ENCODE data around the gene CAND1. TPM values are rescaled to one million over a fixed set of nuclear protein-coding genes. Genes with fewer than 3 reads are reported as not detected.

Gene CAND1
- total RNA-seq (2012; rRNA removed): 72.5 and 74.8 TPM in 2 replicates

GRCh38 chr12:67268896-67269632 is at the start of gene CAND1:
CAND1 (plus strand) TSS chr12:67269358; CDS start chr12:67269718, 360 bp downstream.
- H3K36me3 ChIP-seq (ENCODE audit: insufficient read depth, low read length): peaks cover 2% of the 10 kb centered on the region
- peaks cover 22% of the 10 kb centered on the region for H3K4me1 ChIP-seq (ENCODE audit: control insufficient read depth, insufficient read depth, low read length)
- H3K9ac ChIP-seq (ENCODE audit: low read depth, low read length): peak within 1 kb of the TSS; percentile 95
- H3K9me3 ChIP-seq (replicated peaks; ENCODE audit: low read length): no peaks in the 10 kb centered on the region
- H3K4me2 ChIP-seq (ENCODE audit: low read length): peak within 1 kb of the TSS; percentile 94
- H3K27me3 ChIP-seq (ENCODE audit: control insufficient read depth, insufficient read depth, low read length): no peaks in the 10 kb centered on the region
- H3K4me3 ChIP-seq (ENCODE audit: low read length): peak within 1 kb of the TSS; percentile 88

DNA sequence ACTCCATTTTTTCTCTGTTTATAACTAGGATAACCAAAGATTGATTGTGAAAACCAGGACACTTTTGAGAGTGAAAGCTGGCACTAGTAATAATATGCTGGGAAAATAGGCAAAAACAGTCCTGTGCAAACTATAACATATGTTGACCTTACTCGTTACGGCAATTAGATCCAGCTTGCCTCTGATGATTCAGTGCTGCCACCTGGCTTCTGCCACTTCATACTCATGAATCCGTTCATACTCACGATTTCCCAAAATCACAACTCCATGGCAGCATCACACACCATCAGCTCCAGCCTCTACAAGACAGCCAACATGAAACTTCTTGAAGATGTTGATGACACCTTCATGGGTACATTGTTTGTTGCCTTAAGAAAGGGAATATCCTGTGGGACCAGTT is 49.1 kb upstream of the CAND1 start:
- Histone ChIP-seq H3K36me3 (ENCODE audit: insufficient read depth, low read length) (no peaks in the 10 kb centered on the region), H3K27me3 (ENCODE audit: control insufficient read depth, insufficient read depth, low read length) (peaks cover 14% of the 10 kb centered on the region), H3K9me3 (replicated peaks; ENCODE audit: low read length) (no peaks in the 10 kb centered on the region), H3K4me3 (ENCODE audit: low read length) (no peak overlapping the region), H3K4me1 (ENCODE audit: control insufficient read depth, insufficient read depth, low read length) (no peaks in the 10 kb centered on the region), H3K9ac (ENCODE audit: low read depth, low read length) (no peak overlapping the region), H3K4me2 (ENCODE audit: low read length) (no peak overlapping the region)

DNA sequence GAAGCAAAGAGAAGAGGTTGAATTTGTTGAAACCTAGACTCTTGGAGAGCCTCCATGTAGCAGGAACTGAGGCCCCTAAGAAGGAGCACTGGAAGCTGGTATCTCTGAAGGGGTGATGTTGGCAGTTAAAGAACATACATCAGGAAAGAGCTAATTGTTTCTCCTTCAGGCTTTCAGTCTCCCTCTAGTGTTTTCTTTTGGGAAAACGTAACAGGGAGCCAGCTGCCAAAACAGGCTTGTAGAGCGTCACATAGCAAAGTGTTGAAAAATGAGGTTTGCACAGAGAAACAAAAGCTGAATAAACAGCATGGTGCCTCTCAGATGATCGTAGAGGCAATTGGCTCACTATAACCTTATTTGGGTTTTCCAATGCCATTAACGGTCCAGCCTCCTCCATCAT is 46.9 kb upstream of the CAND1 start:
- no peak overlapping the region for H3K4me3 ChIP-seq (ENCODE audit: low read length)
- H3K9ac ChIP-seq (ENCODE audit: low read depth, low read length): no peak overlapping the region
- H3K36me3 ChIP-seq (ENCODE audit: insufficient read depth, low read length): no peaks in the 10 kb centered on the region
- no peaks in the 10 kb centered on the region for H3K9me3 ChIP-seq (replicated peaks; ENCODE audit: low read length)
- H3K4me1 ChIP-seq (ENCODE audit: control insufficient read depth, insufficient read depth, low read length): no peaks in the 10 kb centered on the region
- no peak overlapping the region for H3K4me2 ChIP-seq (ENCODE audit: low read length)
- peaks cover 7% of the 10 kb centered on the region for H3K27me3 ChIP-seq (ENCODE audit: control insufficient read depth, insufficient read depth, low read length)

DNA sequence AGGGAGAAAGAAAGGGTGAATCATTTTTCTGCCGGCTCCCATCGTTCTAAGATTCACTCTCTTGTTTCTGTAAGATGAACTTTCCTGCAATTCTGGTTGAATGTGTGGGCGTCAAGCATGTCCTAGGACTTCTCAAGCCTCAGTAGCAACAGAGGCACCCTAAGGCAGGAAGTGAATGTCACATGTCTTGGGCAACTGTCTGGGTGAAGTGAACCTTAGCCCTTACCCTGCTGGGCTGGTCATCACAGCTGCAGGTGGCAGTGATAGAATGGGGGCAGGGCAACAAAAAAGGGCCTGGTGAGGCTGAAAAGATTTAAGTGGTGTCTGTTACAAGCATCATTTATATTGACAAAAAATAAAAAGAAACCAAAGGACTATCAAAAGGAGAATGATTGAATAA is 45.9 kb upstream of the CAND1 start:
- no peak overlapping the region for H3K9ac ChIP-seq (ENCODE audit: low read depth, low read length)
- no peak overlapping the region for H3K4me3 ChIP-seq (ENCODE audit: low read length)
- peaks cover 7% of the 10 kb centered on the region for H3K27me3 ChIP-seq (ENCODE audit: control insufficient read depth, insufficient read depth, low read length)
- no peaks in the 10 kb centered on the region for H3K9me3 ChIP-seq (replicated peaks; ENCODE audit: low read length)
- no peaks in the 10 kb centered on the region for H3K4me1 ChIP-seq (ENCODE audit: control insufficient read depth, insufficient read depth, low read length)
- H3K4me2 ChIP-seq (ENCODE audit: low read length): no peak overlapping the region
- H3K36me3 ChIP-seq (ENCODE audit: insufficient read depth, low read length): no peaks in the 10 kb centered on the region

- Histone ChIP-seq H3K9me3 (replicated peaks; ENCODE audit: low read length) (no peaks in the 10 kb centered on the region), H3K4me1 (ENCODE audit: control insufficient read depth, insufficient read depth, low read length) (no peaks in the 10 kb centered on the region), H3K4me3 (ENCODE audit: low read length) (no peak overlapping the region), H3K27me3 (ENCODE audit: control insufficient read depth, insufficient read depth, low read length) (peaks cover 4% of the 10 kb centered on the region), H3K36me3 (ENCODE audit: insufficient read depth, low read length) (no peaks in the 10 kb centered on the region), H3K9ac (ENCODE audit: low read depth, low read length) (no peak overlapping the region), H3K4me2 (ENCODE audit: low read length) (no peak overlapping the region)
Measured at GRCh38 chr12:67237231-67237630, 31.9 kb upstream of the CAND1 start.

DNA sequence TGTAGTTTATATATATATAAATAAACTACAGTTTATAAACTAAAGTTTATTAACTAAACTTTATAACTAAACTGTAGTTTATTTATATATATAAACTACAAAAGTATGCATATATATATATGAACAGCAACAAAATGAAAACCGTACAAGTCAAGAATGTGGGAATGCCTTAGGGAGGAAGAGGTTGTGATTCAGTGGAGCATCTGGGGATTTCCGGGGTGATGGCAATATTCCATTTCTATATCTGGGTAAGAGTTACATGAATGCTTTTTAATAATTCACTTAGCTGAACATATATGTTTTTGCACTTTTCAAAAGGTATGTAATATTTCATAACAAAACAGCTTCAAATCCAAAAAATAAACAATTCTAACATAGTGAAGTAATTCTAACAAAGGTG is 30.1 kb upstream of the CAND1 start:
- no peak overlapping the region for H3K9ac ChIP-seq (ENCODE audit: low read depth, low read length)
- no peak overlapping the region for H3K4me2 ChIP-seq (ENCODE audit: low read length)
- no peaks in the 10 kb centered on the region for H3K9me3 ChIP-seq (replicated peaks; ENCODE audit: low read length)
- H3K4me3 ChIP-seq (ENCODE audit: low read length): no peak overlapping the region
- no peaks in the 10 kb centered on the region for H3K4me1 ChIP-seq (ENCODE audit: control insufficient read depth, insufficient read depth, low read length)
- H3K27me3 ChIP-seq (ENCODE audit: control insufficient read depth, insufficient read depth, low read length): no peaks in the 10 kb centered on the region
- H3K36me3 ChIP-seq (ENCODE audit: insufficient read depth, low read length): no peaks in the 10 kb centered on the region

GRCh38 chr12:67241482-67241881 is 27.7 kb upstream of the CAND1 start:
- no peaks in the 10 kb centered on the region for H3K4me1 ChIP-seq (ENCODE audit: control insufficient read depth, insufficient read depth, low read length)

GRCh38 chr12:67243260-67243659 is 25.9 kb upstream of the CAND1 start:
- H3K9ac ChIP-seq (ENCODE audit: low read depth, low read length): no peak overlapping the region
- H3K4me1 ChIP-seq (ENCODE audit: control insufficient read depth, insufficient read depth, low read length): no peaks in the 10 kb centered on the region
- H3K4me3 ChIP-seq (ENCODE audit: low read length): no peak overlapping the region
- H3K9me3 ChIP-seq (replicated peaks; ENCODE audit: low read length): no peaks in the 10 kb centered on the region
- no peaks in the 10 kb centered on the region for H3K36me3 ChIP-seq (ENCODE audit: insufficient read depth, low read length)
- H3K27me3 ChIP-seq (ENCODE audit: control insufficient read depth, insufficient read depth, low read length): no peaks in the 10 kb centered on the region
- H3K4me2 ChIP-seq (ENCODE audit: low read length): no peak overlapping the region

More at GRCh38 chr12:67241482-67241881, 27.7 kb upstream of the CAND1 start:
- Histone ChIP-seq H3K36me3 (ENCODE audit: insufficient read depth, low read length) (no peaks in the 10 kb centered on the region), H3K4me3 (ENCODE audit: low read length) (no peak overlapping the region), H3K4me2 (ENCODE audit: low read length) (no peak overlapping the region), H3K9ac (ENCODE audit: low read depth, low read length) (no peak overlapping the region), H3K27me3 (ENCODE audit: control insufficient read depth, insufficient read depth, low read length) (no peaks in the 10 kb centered on the region), H3K9me3 (replicated peaks; ENCODE audit: low read length) (no peaks in the 10 kb centered on the region)

- Histone ChIP-seq H3K4me3 (ENCODE audit: low read length) (no peak overlapping the region), H3K4me2 (ENCODE audit: low read length) (no peak overlapping the region), H3K4me1 (ENCODE audit: control insufficient read depth, insufficient read depth, low read length) (no peaks in the 10 kb centered on the region)
Measured at GRCh38 chr12:67245571-67245970, 23.6 kb upstream of the CAND1 start.

GRCh38 chr12:67251012-67251411 is 18.1 kb upstream of the CAND1 start:
- Histone ChIP-seq H3K9me3 (replicated peaks; ENCODE audit: low read length) (no peaks in the 10 kb centered on the region), H3K4me1 (ENCODE audit: control insufficient read depth, insufficient read depth, low read length) (no peaks in the 10 kb centered on the region)

More at GRCh38 chr12:67245571-67245970, 23.6 kb upstream of the CAND1 start:
- Histone ChIP-seq H3K27me3 (ENCODE audit: control insufficient read depth, insufficient read depth, low read length) (no peaks in the 10 kb centered on the region), H3K9ac (ENCODE audit: low read depth, low read length) (no peak overlapping the region), H3K36me3 (ENCODE audit: insufficient read depth, low read length) (no peaks in the 10 kb centered on the region), H3K9me3 (replicated peaks; ENCODE audit: low read length) (no peaks in the 10 kb centered on the region)

DNA sequence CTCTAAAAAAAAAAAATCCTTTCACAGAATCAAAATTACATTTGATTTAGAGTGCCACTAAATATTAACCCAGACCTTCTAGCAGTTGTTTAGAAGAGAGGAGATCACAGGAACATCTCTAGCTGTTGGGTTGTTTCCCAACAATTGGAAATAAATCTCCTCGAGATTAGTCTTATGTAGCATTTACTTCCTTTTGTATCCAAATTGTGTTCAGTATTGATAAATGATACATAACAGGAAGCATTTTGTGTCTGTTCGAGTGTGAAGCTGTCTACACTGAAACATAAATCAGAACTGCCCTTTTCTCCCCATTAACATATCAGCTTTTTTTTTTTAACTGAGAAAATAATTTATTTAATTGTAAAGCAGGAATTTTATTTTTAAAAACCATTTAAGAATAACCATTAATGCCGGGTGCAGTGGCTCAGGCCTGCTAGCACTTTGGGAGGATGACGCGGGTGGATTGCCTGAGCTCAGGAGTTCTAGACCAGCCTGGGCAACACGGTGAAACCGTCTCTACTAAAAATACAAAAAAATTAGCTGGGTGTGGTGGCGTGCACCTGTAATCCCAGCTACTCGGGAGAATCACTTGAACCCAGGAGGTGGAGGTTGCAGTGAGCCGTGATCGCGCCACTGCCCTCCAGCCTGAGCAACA is 14.7 kb upstream of the CAND1 start:
- no peaks in the 10 kb centered on the region for H3K36me3 ChIP-seq (ENCODE audit: insufficient read depth, low read length)
- H3K4me3 ChIP-seq (ENCODE audit: low read length): no peak overlapping the region
- H3K9me3 ChIP-seq (replicated peaks; ENCODE audit: low read length): no peaks in the 10 kb centered on the region
- no peaks in the 10 kb centered on the region for H3K27me3 ChIP-seq (ENCODE audit: control insufficient read depth, insufficient read depth, low read length)
- H3K4me2 ChIP-seq (ENCODE audit: low read length): no peak overlapping the region
- no peaks in the 10 kb centered on the region for H3K4me1 ChIP-seq (ENCODE audit: control insufficient read depth, insufficient read depth, low read length)
- H3K9ac ChIP-seq (ENCODE audit: low read depth, low read length): no peak overlapping the region

More at GRCh38 chr12:67251012-67251411, 18.1 kb upstream of the CAND1 start:
- H3K27me3 ChIP-seq (ENCODE audit: control insufficient read depth, insufficient read depth, low read length): no peaks in the 10 kb centered on the region
- H3K36me3 ChIP-seq (ENCODE audit: insufficient read depth, low read length): no peaks in the 10 kb centered on the region
- H3K4me2 ChIP-seq (ENCODE audit: low read length): no peak overlapping the region
- H3K9ac ChIP-seq (ENCODE audit: low read depth, low read length): no peak overlapping the region
- H3K4me3 ChIP-seq (ENCODE audit: low read length): no peak overlapping the region

GRCh38 chr12:67256649-67257048 is 12.5 kb upstream of the CAND1 start:
- H3K9ac ChIP-seq (ENCODE audit: low read depth, low read length): no peak overlapping the region
- H3K27me3 ChIP-seq (ENCODE audit: control insufficient read depth, insufficient read depth, low read length): no peaks in the 10 kb centered on the region
- H3K4me3 ChIP-seq (ENCODE audit: low read length): no peak overlapping the region
- H3K36me3 ChIP-seq (ENCODE audit: insufficient read depth, low read length): no peaks in the 10 kb centered on the region
- no peaks in the 10 kb centered on the region for H3K4me1 ChIP-seq (ENCODE audit: control insufficient read depth, insufficient read depth, low read length)
- no peaks in the 10 kb centered on the region for H3K9me3 ChIP-seq (replicated peaks; ENCODE audit: low read length)
- H3K4me2 ChIP-seq (ENCODE audit: low read length): no peak overlapping the region
